NCI-H2227 (cell line): ENCODE measurements around the gene NCSTN.
A peak's percentile ranks its signal among the peaks of the same experiment; 100 is the strongest.

Experiments used
- DNase-seq: peaks from one replicate; lab custom pipeline; 2025; ENCODE audit not compliant: unreplicated experiment; lab: John Stamatoyannopoulos, UW

Gene NCSTN

GRCh38 chr1:160351629-160352028 lies 8.4 kb downstream of the NCSTN start:
- no peak for DNase-seq

DNA sequence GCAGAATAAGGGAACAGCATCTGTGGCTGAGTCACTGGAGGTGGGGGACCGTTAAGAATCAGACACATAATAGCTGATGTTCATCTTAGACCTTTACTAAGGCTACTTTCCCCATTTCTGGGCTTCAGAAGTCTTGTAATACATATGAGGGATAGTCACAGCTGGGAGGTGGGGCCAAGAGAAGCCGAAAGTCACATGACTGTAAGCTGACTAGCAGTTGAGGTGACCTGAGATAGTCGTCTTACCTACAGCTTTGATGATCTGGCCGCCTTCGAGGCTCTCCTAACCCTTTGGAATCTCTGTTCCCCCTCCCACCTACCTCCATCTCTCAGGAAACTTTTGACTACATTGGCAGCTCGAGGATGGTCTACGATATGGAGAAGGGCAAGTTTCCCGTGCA lies 9.4 kb downstream of the NCSTN start:
- no peak for DNase-seq

- DNase-seq: no peak
These were observed 10.0 kb downstream of the NCSTN start for GRCh38 chr1:160353223-160353622.

DNA sequence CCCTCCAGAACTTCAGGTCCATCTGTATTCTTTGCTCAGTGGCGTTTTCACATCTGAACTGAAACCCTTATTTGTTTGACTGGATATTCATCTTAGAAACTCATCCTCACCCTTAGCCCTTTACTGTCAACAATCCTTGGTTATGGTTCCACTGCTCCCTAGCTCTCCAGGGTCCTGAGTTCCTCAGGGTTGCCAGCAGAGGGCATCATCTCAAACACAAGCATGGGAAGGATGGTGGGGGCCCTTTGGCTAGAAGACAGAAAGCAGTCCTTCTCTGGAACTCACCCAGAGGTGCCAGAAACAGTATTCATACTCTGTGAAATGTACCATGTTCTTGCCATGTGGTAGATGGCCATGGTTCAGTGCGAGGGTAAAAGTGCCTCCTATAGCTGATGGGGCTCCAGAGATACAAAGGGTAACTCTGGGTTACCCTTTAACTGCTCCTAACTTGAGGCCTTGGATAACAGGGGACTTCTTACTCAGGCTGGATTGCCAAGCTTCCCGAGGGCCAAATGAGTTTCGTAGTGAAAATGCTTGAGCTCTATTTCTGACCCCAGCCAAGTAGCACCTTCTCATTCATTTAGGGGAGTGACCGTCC lies 11.3 kb downstream of the NCSTN start:
- DNase-seq: peak; percentile 40

DNA sequence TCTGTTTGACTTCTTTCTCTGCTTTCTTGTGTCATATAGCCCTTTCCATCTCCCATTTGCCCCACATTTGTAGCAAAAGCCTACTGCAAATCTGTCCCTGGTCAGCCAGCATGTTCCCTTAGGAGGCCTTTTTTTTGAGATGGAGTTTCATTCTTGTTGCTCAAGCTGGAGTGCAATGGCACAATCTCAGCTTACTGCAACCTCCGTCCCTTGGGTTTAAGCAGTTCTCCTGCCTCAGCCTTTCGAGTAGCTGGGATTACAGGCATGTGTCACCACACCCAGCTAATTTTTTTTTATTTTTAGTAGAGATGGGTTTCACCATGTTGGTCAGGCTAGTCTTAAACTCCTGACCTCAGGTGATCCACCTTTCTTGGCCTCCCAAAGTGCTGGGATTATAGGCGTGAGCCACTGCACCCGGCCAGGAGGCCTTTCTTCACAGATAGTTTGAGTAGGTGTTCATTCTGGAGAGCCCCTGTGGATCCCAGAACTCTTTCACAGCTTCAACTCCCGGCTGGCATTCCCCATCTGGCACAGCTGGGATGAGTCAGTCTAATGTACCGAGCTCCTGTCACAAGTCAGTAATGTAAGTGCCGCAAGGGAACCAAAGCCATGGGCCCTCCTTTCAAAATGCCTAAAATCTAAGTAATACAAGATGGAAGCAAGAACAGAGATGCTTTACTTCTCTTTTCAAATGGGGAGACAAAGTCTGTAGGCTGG lies 14.3 kb downstream of the NCSTN start:
- no peak for DNase-seq

GRCh38 chr1:160358073-160358472 lies 14.9 kb downstream of the NCSTN start:
- DNase-seq: no peak

DNA sequence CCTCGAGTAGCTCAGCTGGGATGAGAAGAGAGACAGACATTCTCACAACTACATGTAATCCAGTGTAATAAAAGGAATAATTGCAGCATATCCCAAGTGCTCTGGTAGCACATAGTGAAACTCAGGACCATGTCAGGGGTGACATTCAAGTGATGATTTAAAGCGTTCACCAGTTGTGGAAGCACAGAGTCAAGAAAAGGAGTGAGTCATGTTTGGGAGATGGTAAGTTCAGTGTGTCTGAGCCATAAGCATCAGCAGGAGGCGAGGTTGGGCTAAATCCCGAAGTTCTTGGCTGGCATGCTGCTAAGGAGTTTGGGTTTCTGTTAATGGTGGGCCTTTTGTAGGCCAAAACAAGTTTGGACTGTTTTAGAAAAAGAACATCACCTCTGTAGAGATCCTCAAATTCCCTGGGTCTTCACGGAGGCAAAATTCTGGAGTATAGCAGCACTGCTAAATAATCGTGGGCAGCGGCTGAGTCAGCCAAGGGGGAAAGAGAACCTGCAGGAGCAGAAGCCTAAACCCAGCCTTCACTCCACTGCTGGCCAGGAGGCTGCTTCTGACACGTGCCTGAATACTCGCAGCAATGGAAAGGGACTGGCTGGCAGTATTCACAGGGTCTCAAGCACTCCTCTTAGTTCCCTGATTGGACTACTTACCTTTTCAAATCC lies 16.5 kb downstream of the NCSTN start:
- DNase-seq: no peak

GRCh38 chr1:160360227-160360695 lies 17.1 kb downstream of the NCSTN start:
- no peak for DNase-seq

GRCh38 chr1:160361199-160361598 lies 18.0 kb downstream of the NCSTN start:
- no peak for DNase-seq

DNA sequence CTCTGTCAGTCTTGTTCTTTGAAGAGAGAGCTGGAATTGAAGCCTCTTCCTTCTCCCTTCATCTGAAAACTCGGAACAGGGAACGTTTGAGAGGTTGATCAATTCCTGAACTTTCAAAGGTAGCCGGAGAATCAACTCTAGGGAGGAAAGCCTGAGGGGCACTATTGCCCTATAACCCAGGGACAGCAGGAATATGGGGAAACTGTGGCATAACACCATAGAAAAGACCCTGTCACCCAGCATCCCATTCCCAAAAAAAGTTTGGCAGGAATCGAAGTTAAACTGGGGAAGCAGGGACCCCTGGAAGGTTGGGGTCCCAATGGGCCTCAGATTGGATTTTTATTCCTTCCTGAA lies 18.6 kb downstream of the NCSTN start:
- DNase-seq: no peak

GRCh38 chr1:160362168-160362957 lies 19.2 kb downstream of the NCSTN start:
- DNase-seq: peak; percentile 49

- no peak for DNase-seq
These were observed 19.8 kb downstream of the NCSTN start for GRCh38 chr1:160363010-160363409.

- no peak for DNase-seq
These were observed 21.0 kb downstream of the NCSTN start for GRCh38 chr1:160363951-160364735.

GRCh38 chr1:160365325-160365724 lies 22.1 kb downstream of the NCSTN start:
- DNase-seq: no peak

DNA sequence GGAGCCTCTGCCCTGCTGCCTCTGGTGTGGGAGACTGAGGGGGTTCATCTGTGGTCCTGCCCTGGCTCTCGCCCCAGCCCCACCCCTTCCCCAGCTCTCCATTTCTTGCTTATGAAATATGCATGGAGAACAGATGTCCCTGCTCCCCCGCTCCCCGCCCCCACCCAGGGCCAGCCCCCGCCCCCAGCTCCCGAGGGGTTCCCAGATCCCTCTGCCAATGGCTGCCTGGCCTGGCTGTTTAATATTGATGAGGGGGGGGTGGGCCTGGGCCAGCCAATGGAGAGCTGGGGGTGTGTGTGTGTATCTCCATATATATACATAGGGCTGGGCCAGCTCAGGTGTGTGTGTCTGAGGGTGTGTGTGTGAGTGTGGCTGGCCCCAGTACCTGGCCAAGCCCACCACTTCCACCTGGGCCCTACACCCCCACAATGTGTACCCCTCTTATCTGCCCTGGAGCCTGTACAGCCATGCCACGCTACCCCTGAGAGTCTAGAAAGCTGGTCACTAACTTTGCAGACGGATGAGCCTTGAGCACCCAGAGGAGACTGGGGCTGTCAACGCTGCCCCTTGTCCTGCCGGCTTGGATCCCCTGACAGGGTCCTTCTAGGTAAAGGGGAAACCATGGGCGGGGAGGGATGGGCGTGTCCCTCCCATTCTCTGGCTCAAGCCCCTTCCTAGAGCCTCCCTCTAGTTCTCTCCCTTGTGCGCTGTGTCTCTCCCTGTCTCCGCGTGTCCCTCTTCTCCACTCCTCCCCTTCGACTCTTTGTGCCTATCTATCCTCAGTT lies 23.7 kb downstream of the NCSTN start, which contains the start of gene NHLH1:
Gene NHLH1, plus strand, starts transcription at position 341 of the 785 bp plus-strand sequence. CDS start 3,661 bp downstream, outside the sequence.
- no peak for DNase-seq

GRCh38 chr1:160367516-160367900 lies 24.3 kb downstream of the NCSTN start:
- DNase-seq: no peak

- no peak for DNase-seq
These were observed 25.0 kb downstream of the NCSTN start for GRCh38 chr1:160367934-160368923.

GRCh38 chr1:160369087-160369486 lies 25.9 kb downstream of the NCSTN start:
- no peak for DNase-seq
